ENCODE measurements around the gene FRG2B. TPM values are rescaled to one million over a fixed set of nuclear protein-coding genes. Genes with fewer than 3 reads are reported as not detected.
"Not testable (repeated sequence)": the region's sequence is repeated elsewhere in the genome, so short reads cannot be mapped to it uniquely, and the experiment has no call there.

Gene FRG2B
- total and polyA plus RNA-seq, 2 of the 4 experiments (the other 2 are of a cell fraction), result not detected

- H3K27ac ChIP-seq (ENCODE audit: insufficient read depth, low read length); H2AFZ ChIP-seq (replicated peaks; ENCODE audit: low read length, poor library complexity); H2AK9ac ChIP-seq (replicated peaks; ENCODE audit: low read depth, low read length, poor library complexity); POLR2A ChIA-PET (ENCODE audit: unreplicated experiment); H2BK5ac ChIP-seq (ENCODE audit: low read depth, low read length, poor library complexity, severe bottlenecking); H3K9ac ChIP-seq (ENCODE audit: low read depth, low read length); intact Hi-C loops (cut with micrococcal nuclease); H3K4me1 ChIP-seq (ENCODE audit: control insufficient read depth, insufficient read depth, low read length); H3K4ac ChIP-seq (ENCODE audit: low read depth, low read length); ATAC-seq (ENCODE audit: low read depth); H3K18ac ChIP-seq (ENCODE audit: low read depth, low read length); CTCF ChIA-PET; H3K4me3 ChIP-seq (ENCODE audit: insufficient read depth, low read depth, low read length); H2BK20ac ChIP-seq (ENCODE audit: low read depth, low read length); H4K91ac ChIP-seq (ENCODE audit: insufficient read depth, low read depth, low read length); H3K36me3 ChIP-seq (ENCODE audit: control insufficient read depth, insufficient read depth, low read length); H3K27me3 ChIP-seq (ENCODE audit: control insufficient read depth, insufficient read depth, low read length); H4K5ac ChIP-seq (ENCODE audit: low read depth, low read length); H2AK5ac ChIP-seq (ENCODE audit: low read depth, low read length); dilution Hi-C loops (cut with HindIII; ENCODE audit: low sequenced_read_pairs, unreplicated experiment); H2BK15ac ChIP-seq (ENCODE audit: low read depth, low read length); H4K20me1 ChIP-seq (ENCODE audit: insufficient read depth, low read length); H3K14ac ChIP-seq (replicated peaks; ENCODE audit: low read depth, low read length); H3K4me2 ChIP-seq (ENCODE audit: low read depth, low read length); DNase-seq; H3K23ac ChIP-seq (ENCODE audit: low read depth, low read length); H3K56ac ChIP-seq (ENCODE audit: extremely low read depth, insufficient read depth, low read length); H4K8ac ChIP-seq (ENCODE audit: low read depth in 2 of 2, low read length in 2 of 2); H2BK120ac ChIP-seq (ENCODE audit: low read depth, low read length); BruUV-seq (replicated peaks); H3K9me1 ChIP-seq (ENCODE audit: insufficient read depth, low read length); H3K79me1 ChIP-seq (ENCODE audit: low read depth in 1 of 2, low read length in 2 of 2); H3K9me3 ChIP-seq (ENCODE audit: control insufficient read depth, insufficient read depth, low read length); in situ Hi-C loops (cut with MboI; ENCODE audit: low sequenced_read_pairs): not testable (repeated sequence)
- whole genome bisulfite sequencing, 2 experiments (ENCODE audit: extremely low coverage in 2 of 2, insufficient read length in 1 of 2), result 13% methylated on average over 3 of the region's 6 CpGs; no CpG with 5 or more reads in 1 of the 2 experiments
These were observed 33.9 kb upstream of the FRG2B start for GRCh38 chr10:133660516-133660915.

- H3K4me1 ChIP-seq (ENCODE audit: control insufficient read depth, insufficient read depth, low read length); BruUV-seq (replicated peaks); H4K91ac ChIP-seq (ENCODE audit: insufficient read depth, low read depth, low read length); H3K23ac ChIP-seq (ENCODE audit: low read depth, low read length); H3K9me3 ChIP-seq (ENCODE audit: control insufficient read depth, insufficient read depth, low read length); H3K27ac ChIP-seq (ENCODE audit: insufficient read depth, low read length); H3K9me1 ChIP-seq (ENCODE audit: insufficient read depth, low read length); H3K14ac ChIP-seq (replicated peaks; ENCODE audit: low read depth, low read length); ATAC-seq (ENCODE audit: low read depth); H3K4me3 ChIP-seq (ENCODE audit: insufficient read depth, low read depth, low read length); H2BK5ac ChIP-seq (ENCODE audit: low read depth, low read length, poor library complexity, severe bottlenecking); dilution Hi-C loops (cut with HindIII; ENCODE audit: low sequenced_read_pairs, unreplicated experiment); H3K27me3 ChIP-seq (ENCODE audit: control insufficient read depth, insufficient read depth, low read length); H3K79me1 ChIP-seq (ENCODE audit: low read depth in 1 of 2, low read length in 2 of 2); in situ Hi-C loops (cut with MboI; ENCODE audit: low sequenced_read_pairs); H2BK120ac ChIP-seq (ENCODE audit: low read depth, low read length); intact Hi-C loops (cut with micrococcal nuclease); H4K5ac ChIP-seq (ENCODE audit: low read depth, low read length); H2BK15ac ChIP-seq (ENCODE audit: low read depth, low read length); H3K4me2 ChIP-seq (ENCODE audit: low read depth, low read length); H3K36me3 ChIP-seq (ENCODE audit: control insufficient read depth, insufficient read depth, low read length); H3K4ac ChIP-seq (ENCODE audit: low read depth, low read length); H2AFZ ChIP-seq (replicated peaks; ENCODE audit: low read length, poor library complexity); H4K20me1 ChIP-seq (ENCODE audit: insufficient read depth, low read length); H3K9ac ChIP-seq (ENCODE audit: low read depth, low read length); H2BK20ac ChIP-seq (ENCODE audit: low read depth, low read length); H3K18ac ChIP-seq (ENCODE audit: low read depth, low read length); H3K56ac ChIP-seq (ENCODE audit: extremely low read depth, insufficient read depth, low read length); DNase-seq; H2AK5ac ChIP-seq (ENCODE audit: low read depth, low read length); H2AK9ac ChIP-seq (replicated peaks; ENCODE audit: low read depth, low read length, poor library complexity); CTCF ChIA-PET; H4K8ac ChIP-seq (ENCODE audit: low read depth in 2 of 2, low read length in 2 of 2); POLR2A ChIA-PET (ENCODE audit: unreplicated experiment): not testable (repeated sequence)
- no CpG with 5 or more reads among the region's 4 CpGs for WGBS, 2 experiments (ENCODE audit: extremely low coverage in 2 of 2, insufficient read length in 1 of 2)
These were observed 30.7 kb upstream of the FRG2B start for GRCh38 chr10:133657276-133657675.

Measured in IMR-90 (cell line).